Kidney (tissue), 14 donors: Measurements from ENCODE around the gene RBM6. TPM values are rescaled to one million over a fixed set of nuclear protein-coding genes. Genes with fewer than 3 reads are reported as not detected.

Experiments
- DNase-seq, 5 donors: peaks; one replicate each; pipeline ENCODE4 v3.0.0-alpha.2; 2013 to 2020
- FAIRE-seq: peaks from 2 replicates; lab custom pipeline; 2012; peaks lifted over from hg19 to GRCh38; lab: Jason Lieb, UNC
- H3K27ac ChIP-seq, 2 donors: one replicate each; pipeline ENCODE4 v1.7.0; 2013; ENCODE audit warnings: low read depth in 2 of 2, low read length in 2 of 2, inconsistent platforms in 1 of 2
- H3K27me3 ChIP-seq: one replicate; pipeline ENCODE4 v1.7.1; 2013; ENCODE audit warnings: low read length, inconsistent platforms; ENCODE audit not compliant: control insufficient read depth, insufficient read depth
- H3K36me3 ChIP-seq, 3 donors: one replicate each; pipeline versions ENCODE4 v1.7.0 to v1.7.1; 2013; ENCODE audit warnings: low read length in 3 of 3, control low read depth in 1 of 3, inconsistent platforms in 1 of 3; ENCODE audit not compliant: insufficient read depth in 3 of 3, control insufficient read depth in 2 of 3
- H3K4me1 ChIP-seq, 3 donors: one replicate each; pipeline versions ENCODE4 v1.7.0 to v1.7.1; 2013; ENCODE audit warnings: low read length in 3 of 3, inconsistent platforms in 1 of 3, low read depth in 1 of 3; ENCODE audit not compliant: control insufficient read depth in 2 of 3, insufficient read depth in 2 of 3
- H3K4me3 ChIP-seq, 3 donors: one replicate each; pipeline versions ENCODE4 v1.7.0 to v1.8.1; 2013; ENCODE audit warnings: low read length in 3 of 3, control low read depth in 1 of 3, inconsistent platforms in 1 of 3
- H3K9ac ChIP-seq, 3 donors: one replicate each; pipeline versions ENCODE4 v1.7.0 to v1.7.1; 2013; ENCODE audit warnings: low read length in 3 of 3, control low read depth in 1 of 3, inconsistent platforms in 1 of 3
- H3K9me3 ChIP-seq, 3 donors: one replicate each; pipeline versions ENCODE4 v1.7.0 to v1.7.1; 2013; ENCODE audit warnings: low read length in 3 of 3, control low read depth in 1 of 3, inconsistent platforms in 1 of 3; ENCODE audit not compliant: control insufficient read depth in 2 of 3, insufficient read depth in 1 of 3
- intact Hi-C: fragments of 100-400 bp; cut with DNase I; formaldehyde crosslinking; loops from one replicate; pipeline ENCODE4 v1.11.1; 2022
- polyA plus RNA-seq: library from polyadenylated mRNA; stranded (reverse); fragments of 350-450 nt; fragmentation: Illumina TruSeq; extraction: RNeasy Lipid Tissue Mini Kit (QIAGEN cat#74804); gene quantifications from one replicate; pipeline ENCODE4 v1.2.3, GENCODE V29; 2014; ENCODE audit warnings: low read depth, low replicate concordance; ENCODE audit not compliant: insufficient read depth
- total RNA-seq: library from RNA; stranded (reverse); fragmentation: NEBNext Ultra II Directional; extraction: Animal tissue kit (Norgen Biotek cat#: 25700); gene quantifications from one replicate; pipeline ENCODE4 v1.2.1, GENCODE V29; 2021
- TF ChIP-seq, protein P1 (sequence below): IDR thresholded peaks from 3 replicates; pipeline ENCODE4 v1.5.1; 2012; ENCODE audit warnings: mild to moderate bottlenecking, moderate library complexity, borderline replicate concordance; ENCODE audit not compliant: insufficient read depth; ENCODE audit errors: extremely low read depth
- donor health status: control.
- donor health status: control.
- donor health status: control.
- donor health status: control.
- donor health status: control.
- donor health status: DM: yes; HTN: yes; CAD: no.
- donor health status: Normal renal cell carcinoma (clear cell type).

Gene RBM6
- total and polyA plus RNA-seq, 2 donors from 2014 or later = 72.0 to 90.0 TPM

DNA sequence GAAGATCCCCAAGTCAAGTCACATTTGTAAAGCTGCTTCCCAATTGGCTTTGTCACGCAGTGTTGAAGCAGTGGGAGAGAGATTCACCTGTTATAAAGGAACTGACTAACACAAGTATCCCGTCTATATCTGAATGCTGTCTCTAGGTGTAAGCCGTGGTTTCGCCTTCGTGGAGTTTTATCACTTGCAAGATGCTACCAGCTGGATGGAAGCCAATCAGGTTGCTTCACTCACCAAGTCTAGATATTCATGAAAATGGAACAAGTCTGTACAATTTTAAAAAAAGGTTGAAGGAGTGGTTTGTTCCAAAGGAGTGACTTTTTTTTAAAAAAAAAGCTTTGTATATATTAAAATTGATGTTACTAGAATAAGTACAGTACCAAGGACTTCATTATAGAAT, 160.4 kb downstream of the RBM6 start:
- H3K27ac ChIP-seq = no peak overlapping the region
- DNase-seq (no peak), FAIRE-seq (no peak)
- TF ChIP-seq, protein P1, sequence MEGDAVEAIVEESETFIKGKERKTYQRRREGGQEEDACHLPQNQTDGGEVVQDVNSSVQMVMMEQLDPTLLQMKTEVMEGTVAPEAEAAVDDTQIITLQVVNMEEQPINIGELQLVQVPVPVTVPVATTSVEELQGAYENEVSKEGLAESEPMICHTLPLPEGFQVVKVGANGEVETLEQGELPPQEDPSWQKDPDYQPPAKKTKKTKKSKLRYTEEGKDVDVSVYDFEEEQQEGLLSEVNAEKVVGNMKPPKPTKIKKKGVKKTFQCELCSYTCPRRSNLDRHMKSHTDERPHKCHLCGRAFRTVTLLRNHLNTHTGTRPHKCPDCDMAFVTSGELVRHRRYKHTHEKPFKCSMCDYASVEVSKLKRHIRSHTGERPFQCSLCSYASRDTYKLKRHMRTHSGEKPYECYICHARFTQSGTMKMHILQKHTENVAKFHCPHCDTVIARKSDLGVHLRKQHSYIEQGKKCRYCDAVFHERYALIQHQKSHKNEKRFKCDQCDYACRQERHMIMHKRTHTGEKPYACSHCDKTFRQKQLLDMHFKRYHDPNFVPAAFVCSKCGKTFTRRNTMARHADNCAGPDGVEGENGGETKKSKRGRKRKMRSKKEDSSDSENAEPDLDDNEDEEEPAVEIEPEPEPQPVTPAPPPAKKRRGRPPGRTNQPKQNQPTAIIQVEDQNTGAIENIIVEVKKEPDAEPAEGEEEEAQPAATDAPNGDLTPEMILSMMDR = no peak
- H3K4me1 ChIP-seq = no peaks in the 10 kb centered on the region
- no peak overlapping the region for H3K9ac ChIP-seq
- H3K36me3 ChIP-seq = peaks cover 24 to 84% (median 64%) of the 10 kb centered on the region in 3 donors
- no peaks in the 10 kb centered on the region for H3K27me3 ChIP-seq
- no peak overlapping the region for H3K4me3 ChIP-seq
- H3K9me3 ChIP-seq = no peaks in the 10 kb centered on the region
- intact Hi-C loops = no loop called here

DNA sequence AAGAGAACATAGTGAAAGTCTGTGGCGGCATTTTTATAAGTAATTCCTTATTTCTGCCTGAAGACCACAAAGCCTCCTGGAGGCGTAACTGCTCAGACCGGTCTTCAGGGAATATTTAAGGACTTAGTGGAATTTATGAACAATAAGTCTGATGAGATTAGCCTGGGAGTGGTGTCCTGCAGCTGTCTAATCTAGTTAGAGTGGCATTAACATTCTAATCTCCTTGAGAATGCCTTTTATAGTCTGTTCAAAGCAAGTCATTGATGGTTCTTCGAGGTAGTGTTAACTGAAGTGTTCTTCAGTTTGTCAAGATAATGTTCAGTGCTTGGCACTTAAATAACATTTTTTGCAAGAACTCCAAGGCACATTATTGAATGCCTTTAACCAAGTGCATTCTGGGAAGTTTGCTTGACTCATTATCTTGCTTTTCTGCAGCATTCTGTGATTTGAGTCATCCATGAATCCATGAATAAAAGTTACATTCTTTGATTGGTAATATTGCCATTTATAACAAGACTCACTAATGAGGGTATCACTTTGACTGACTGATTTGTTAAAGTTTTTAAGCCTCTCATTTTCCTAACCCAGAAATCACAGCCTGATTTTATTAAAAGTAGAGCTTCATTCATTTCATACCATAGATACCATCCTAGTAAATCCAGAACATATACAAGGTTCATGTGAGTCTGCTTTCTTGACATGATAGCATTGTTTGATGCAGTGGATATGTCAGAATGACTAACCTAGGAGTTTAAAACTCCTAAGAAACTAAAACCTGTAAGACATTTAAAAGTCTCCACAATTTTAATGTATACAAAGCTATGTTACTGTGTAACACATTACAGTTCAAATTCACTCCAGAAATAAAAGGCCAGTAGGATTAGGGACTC, 161.3 kb downstream of the RBM6 start:
- Histone ChIP-seq H3K27ac (no peak overlapping the region), H3K9me3 (no peaks in the 10 kb centered on the region), H3K27me3 (no peaks in the 10 kb centered on the region), H3K36me3 (peaks cover 23 to 80% (median 58%) of the 10 kb centered on the region in 3 donors), H3K4me3 (no peak overlapping the region), H3K4me1 (no peaks in the 10 kb centered on the region), H3K9ac (no peak overlapping the region)
- TF ChIP-seq, protein P1 = no peak
- intact Hi-C loops = no loop called here
- DNase-seq (no peak), FAIRE-seq (no peak)

DNA sequence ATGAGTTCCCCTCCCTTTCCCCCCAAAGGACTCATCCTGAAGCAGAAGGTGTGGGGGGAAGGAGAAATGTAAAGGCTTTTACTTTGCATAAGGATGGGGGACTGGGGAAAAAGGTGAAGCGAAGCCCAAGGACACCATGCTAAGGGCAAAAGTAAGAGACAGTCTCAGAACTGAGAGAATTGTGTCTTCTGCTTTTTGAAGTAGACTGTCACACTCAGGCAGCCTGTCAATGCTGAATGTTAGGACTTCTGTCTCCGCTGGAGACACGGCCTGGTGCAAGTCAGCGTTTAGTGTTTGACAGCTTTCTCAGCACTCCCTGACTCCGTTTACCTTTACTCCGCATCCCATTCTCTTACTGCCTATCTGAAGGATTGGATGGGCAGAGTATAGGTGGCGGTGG, 162.6 kb downstream of the RBM6 start:
- TF ChIP-seq, protein P1 = no peak
- Histone ChIP-seq H3K9ac (no peak overlapping the region), H3K4me3 (no peak overlapping the region), H3K9me3 (no peaks in the 10 kb centered on the region), H3K27ac (no peak overlapping the region), H3K4me1 (no peaks in the 10 kb centered on the region), H3K36me3 (peaks cover 32 to 83% (median 63%) of the 10 kb centered on the region in 3 donors), H3K27me3 (no peaks in the 10 kb centered on the region)
- FAIRE-seq = no peak
- no peak for DNase-seq
- intact Hi-C loops = no loop called here
